Omental fat pad (tissue), 4 donors: ENCODE data around the gene SRRM3. TPM values are rescaled to one million over a fixed set of nuclear protein-coding genes. Genes with fewer than 3 reads are reported as not detected.
"Not testable (repeated sequence)": the region's sequence is repeated elsewhere in the genome, so short reads cannot be mapped to it uniquely, and the experiment has no call there.

Experiments
- ATAC-seq: fragments of 150-250 bp; one replicate; pipeline ENCODE4 v1.9.1; 2016; ENCODE audit warnings: mild to moderate bottlenecking, moderate library complexity; ENCODE audit not compliant: low FRiP score
- DNase-seq: peaks from one replicate; pipeline ENCODE4 v3.0.0-alpha.2; 2019; ENCODE audit warnings: low spot score
- total RNA-seq, 4 donors: library from RNA; depleted of rRNA; stranded (reverse); fragments of >200 nt; gene quantifications; one replicate each; pipeline ENCODE4 v1.1.0, GENCODE V29; 2016
- TF ChIP-seq, protein P1 (sequence below), 3 donors: fragments of 450-650 bp; IDR thresholded peaks; one replicate each; pipeline ENCODE4 v1.5.1; 2016 to 2017; ENCODE audit warnings: antibody characterized with exemption in 3 of 3, mild to moderate bottlenecking in 3 of 3, moderate library complexity in 2 of 3

SRRM3 gene
- total RNA-seq, 4 donors from 2014 or later = 1.7 to 3.7 (median 2.4) TPM

DNA sequence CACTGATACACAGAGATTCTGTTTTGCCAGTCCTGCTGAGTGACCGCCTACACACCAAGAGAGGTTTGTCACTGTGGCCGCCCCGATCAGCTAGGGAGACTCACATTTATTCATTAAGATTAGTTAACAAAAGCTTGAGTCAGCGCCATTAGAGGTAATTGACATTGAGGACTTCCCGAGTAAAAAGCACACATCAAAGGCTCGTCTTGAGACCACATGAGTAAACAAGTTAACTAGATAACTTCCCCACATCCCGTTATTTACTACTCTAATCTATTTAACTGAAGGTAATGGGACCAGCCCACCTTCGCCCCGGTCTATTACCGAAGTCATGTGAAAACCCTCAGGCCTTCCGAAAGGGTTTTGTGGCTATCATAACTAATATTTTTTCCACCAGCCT lies 23.0 kb downstream of the SRRM3 start:
- ATAC-seq (no peak), DNase-seq (no peak)
- TF ChIP-seq, protein P1, sequence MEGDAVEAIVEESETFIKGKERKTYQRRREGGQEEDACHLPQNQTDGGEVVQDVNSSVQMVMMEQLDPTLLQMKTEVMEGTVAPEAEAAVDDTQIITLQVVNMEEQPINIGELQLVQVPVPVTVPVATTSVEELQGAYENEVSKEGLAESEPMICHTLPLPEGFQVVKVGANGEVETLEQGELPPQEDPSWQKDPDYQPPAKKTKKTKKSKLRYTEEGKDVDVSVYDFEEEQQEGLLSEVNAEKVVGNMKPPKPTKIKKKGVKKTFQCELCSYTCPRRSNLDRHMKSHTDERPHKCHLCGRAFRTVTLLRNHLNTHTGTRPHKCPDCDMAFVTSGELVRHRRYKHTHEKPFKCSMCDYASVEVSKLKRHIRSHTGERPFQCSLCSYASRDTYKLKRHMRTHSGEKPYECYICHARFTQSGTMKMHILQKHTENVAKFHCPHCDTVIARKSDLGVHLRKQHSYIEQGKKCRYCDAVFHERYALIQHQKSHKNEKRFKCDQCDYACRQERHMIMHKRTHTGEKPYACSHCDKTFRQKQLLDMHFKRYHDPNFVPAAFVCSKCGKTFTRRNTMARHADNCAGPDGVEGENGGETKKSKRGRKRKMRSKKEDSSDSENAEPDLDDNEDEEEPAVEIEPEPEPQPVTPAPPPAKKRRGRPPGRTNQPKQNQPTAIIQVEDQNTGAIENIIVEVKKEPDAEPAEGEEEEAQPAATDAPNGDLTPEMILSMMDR (IDR thresholded peaks at IDR 0.05) = no peak

DNA sequence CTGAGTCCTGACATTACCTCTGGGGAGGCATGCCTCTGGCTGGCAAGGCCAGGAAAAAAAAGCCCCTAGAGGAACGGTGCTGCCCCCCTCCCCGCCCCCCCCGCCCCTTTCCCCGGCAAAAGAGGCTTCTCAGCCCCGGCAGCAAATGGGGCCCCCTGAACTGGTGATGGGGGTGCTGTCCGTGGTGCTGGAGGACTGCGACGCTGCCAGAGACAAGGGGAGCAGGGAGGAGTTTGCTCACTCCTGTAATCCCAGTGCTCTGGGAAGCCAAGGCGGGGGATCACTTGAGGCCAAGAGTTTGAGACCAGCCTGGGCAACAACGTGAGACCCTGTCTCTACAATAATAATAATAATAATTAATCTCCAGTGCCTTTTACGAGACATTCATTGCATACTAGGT lies 23.7 kb downstream of the SRRM3 start:
- TF ChIP-seq, protein P1 (IDR thresholded peaks at IDR 0.05) = no peak
- no peak for DNase-seq
- no peak for ATAC-seq

DNA sequence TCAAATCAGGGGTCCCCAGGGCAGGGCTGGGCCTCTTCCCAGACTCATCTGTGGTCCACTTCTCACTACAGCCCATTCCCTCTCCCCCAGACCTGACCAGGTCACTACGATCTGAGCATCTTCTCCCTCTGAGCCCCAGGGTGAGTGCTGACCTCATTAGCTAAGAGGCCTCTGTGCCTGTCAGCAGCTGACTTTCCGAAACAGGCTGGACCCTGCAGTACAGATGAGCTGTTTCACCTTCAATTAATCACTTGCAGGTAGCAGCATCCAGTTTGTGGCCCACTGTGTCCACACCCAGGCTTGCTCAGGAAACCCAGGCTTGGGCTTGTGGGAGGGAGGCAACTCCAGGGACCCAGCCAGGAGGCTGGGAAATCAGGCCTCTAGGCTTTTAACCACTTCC lies 24.3 kb downstream of the SRRM3 start:
- DNase-seq = no peak
- ATAC-seq = no peak
- TF ChIP-seq, protein P1 (IDR thresholded peaks at IDR 0.05) = no peak

DNA sequence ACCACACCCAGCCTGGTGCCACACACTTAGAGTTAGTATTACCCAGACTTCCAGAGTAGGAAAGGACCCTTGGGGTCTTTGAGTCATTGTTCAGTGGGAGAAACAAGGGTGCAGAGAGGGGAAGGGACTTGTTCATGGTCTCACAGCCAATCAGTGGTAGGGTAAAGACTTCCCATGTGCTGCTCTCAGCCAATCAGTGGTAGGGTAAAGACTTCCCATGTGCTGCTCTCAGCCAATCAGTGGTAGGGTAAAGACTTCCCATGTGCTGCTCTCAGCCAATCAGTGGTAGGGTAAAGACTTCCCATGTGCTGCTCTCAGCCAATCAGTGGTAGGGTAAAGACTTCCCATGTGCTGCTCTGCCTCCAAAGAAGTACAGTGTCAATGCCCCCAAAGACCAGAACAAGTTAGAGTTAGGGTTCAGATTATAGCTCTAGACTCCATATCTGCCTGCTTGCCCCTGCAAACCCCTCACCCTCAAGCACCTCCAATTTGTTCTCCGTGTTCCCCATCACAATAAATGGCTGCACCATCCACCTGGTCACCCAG lies 25.3 kb downstream of the SRRM3 start:
- not testable (repeated sequence) for ATAC-seq, DNase-seq

- ATAC-seq = no peak
- TF ChIP-seq, protein P1 (IDR thresholded peaks at IDR 0.05) = no peak
- DNase-seq = no peak
These were observed 28.5 kb downstream of the SRRM3 start for GRCh38 chr7:76230214-76230613.

GRCh38 chr7:76231071-76231470 lies 29.4 kb downstream of the SRRM3 start:
- ATAC-seq (no peak), DNase-seq (no peak)
- TF ChIP-seq, protein P1 (IDR thresholded peaks at IDR 0.05) = no peak

- TF ChIP-seq, protein P1 (IDR thresholded peaks at IDR 0.05) = no peak
- ATAC-seq (no peak), DNase-seq (no peak)
These were observed 29.9 kb downstream of the SRRM3 start for GRCh38 chr7:76231583-76231982.

DNA sequence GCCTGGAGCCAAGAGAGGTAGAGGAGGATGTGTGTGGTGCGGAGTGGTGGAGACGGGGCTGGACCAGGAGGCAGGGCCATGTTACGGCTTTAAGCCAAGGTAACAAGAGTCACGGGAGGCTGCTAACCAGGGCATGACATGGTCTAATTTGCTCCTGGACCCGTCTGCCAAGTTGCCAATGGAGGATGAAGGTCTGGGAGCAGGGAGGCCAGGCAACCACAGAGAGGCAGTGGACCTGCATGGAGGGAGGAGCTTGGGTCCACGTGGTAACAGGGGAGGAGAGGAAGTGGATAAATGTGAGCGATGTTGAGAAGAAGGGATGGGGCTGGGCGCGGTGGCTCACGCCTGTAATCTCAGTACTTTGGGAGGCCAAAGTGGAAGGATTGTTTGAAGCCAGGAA lies 31.0 kb downstream of the SRRM3 start:
- DNase-seq (no peak), ATAC-seq (no peak)
- TF ChIP-seq, protein P1 (IDR thresholded peaks at IDR 0.05) = no peak
